ENCODE data around the gene CXADR. TPM values are rescaled to one million over a fixed set of nuclear protein-coding genes. Genes with fewer than 3 reads are reported as not detected.

CXADR gene
- total RNA-seq, 4 donors from 2014 or later: 87.7 to 123 (median 112) TPM

- DNase-seq (ENCODE audit: low spot score in 2 of 2): no peak
- no peak overlapping the region for H3K4me3 ChIP-seq
- no peak overlapping the region for H3K27ac ChIP-seq
- no peaks in the 10 kb centered on the region for H3K9me3 ChIP-seq
- no peaks in the 10 kb centered on the region for H3K36me3 ChIP-seq
- WGBS: 39% methylated on average over 2 of the region's 2 CpGs
- H3K27me3 ChIP-seq: no peaks in the 10 kb centered on the region
- no peak for TF ChIP-seq POLR2A (IDR thresholded peaks at IDR 0.05)
- no peak for TF ChIP-seq CTCF (IDR thresholded peaks at IDR 0.05)
- TF ChIP-seq EP300 (IDR thresholded peaks at IDR 0.05): no peak
- no peak for TF ChIP-seq POLR2AphosphoS5 (IDR thresholded peaks at IDR 0.05)
- H3K4me1 ChIP-seq: peaks cover 5% of the 10 kb centered on the region
Observed at GRCh38 chr21:17622018-17622417, 109.2 kb downstream of the CXADR start.

- Histone ChIP-seq H3K4me3 (no peak overlapping the region), H3K36me3 (no peaks in the 10 kb centered on the region), H3K9me3 (no peaks in the 10 kb centered on the region), H3K27me3 (no peaks in the 10 kb centered on the region), H3K4me1 (no peaks in the 10 kb centered on the region), H3K27ac (no peak overlapping the region)
- no peak for DNase-seq (ENCODE audit: low spot score in 2 of 2)
- WGBS: 52% methylated on average over 4 of the region's 4 CpGs
- TF ChIP-seq POLR2AphosphoS5 (IDR thresholded peaks at IDR 0.05) (no peak), CTCF (IDR thresholded peaks at IDR 0.05) (no peak), POLR2A (IDR thresholded peaks at IDR 0.05) (no peak), EP300 (IDR thresholded peaks at IDR 0.05) (no peak)
Observed at GRCh38 chr21:17631195-17631594, 118.4 kb downstream of the CXADR start.

GRCh38 chr21:17636711-17637110, 123.9 kb downstream of the CXADR start:
- Histone ChIP-seq H3K4me3 (no peak overlapping the region), H3K27me3 (no peaks in the 10 kb centered on the region), H3K4me1 (no peaks in the 10 kb centered on the region), H3K9me3 (no peaks in the 10 kb centered on the region), H3K27ac (no peak overlapping the region), H3K36me3 (no peaks in the 10 kb centered on the region)
- 77% methylated on average over 4 of the region's 4 CpGs for WGBS
- DNase-seq (ENCODE audit: low spot score in 2 of 2): no peak
- TF ChIP-seq POLR2AphosphoS5 (IDR thresholded peaks at IDR 0.05) (no peak), CTCF (IDR thresholded peaks at IDR 0.05) (no peak), POLR2A (IDR thresholded peaks at IDR 0.05) (no peak), EP300 (IDR thresholded peaks at IDR 0.05) (no peak)

- 97% methylated on average over 2 of the region's 2 CpGs for WGBS
- no peaks in the 10 kb centered on the region for H3K36me3 ChIP-seq
- no peak overlapping the region for H3K4me3 ChIP-seq
- TF ChIP-seq POLR2AphosphoS5 (IDR thresholded peaks at IDR 0.05) (no peak), POLR2A (IDR thresholded peaks at IDR 0.05) (no peak), CTCF (IDR thresholded peaks at IDR 0.05) (no peak), EP300 (IDR thresholded peaks at IDR 0.05) (no peak)
- no peaks in the 10 kb centered on the region for H3K9me3 ChIP-seq
- no peaks in the 10 kb centered on the region for H3K4me1 ChIP-seq
- no peak for DNase-seq (ENCODE audit: low spot score in 2 of 2)
- no peak overlapping the region for H3K27ac ChIP-seq
- H3K27me3 ChIP-seq: no peaks in the 10 kb centered on the region
Observed at GRCh38 chr21:17640821-17641220, 128.0 kb downstream of the CXADR start.

Other genes starting within 250 kb of the CXADR start
- gene BTG3, start 99.9 kb downstream of the CXADR start, total RNA-seq: 10 to 100 TPM; 50.4 to 81.5 (median 72.4) TPM

Data from suprapubic skin (tissue), 4 donors.